ENCODE data around the gene LRRC32. TPM values are rescaled to one million over a fixed set of nuclear protein-coding genes. Genes with fewer than 3 reads are reported as not detected.

Gene LRRC32
- total RNA-seq, 1 experiment from 2014 or later: 43.5 TPM

DNA sequence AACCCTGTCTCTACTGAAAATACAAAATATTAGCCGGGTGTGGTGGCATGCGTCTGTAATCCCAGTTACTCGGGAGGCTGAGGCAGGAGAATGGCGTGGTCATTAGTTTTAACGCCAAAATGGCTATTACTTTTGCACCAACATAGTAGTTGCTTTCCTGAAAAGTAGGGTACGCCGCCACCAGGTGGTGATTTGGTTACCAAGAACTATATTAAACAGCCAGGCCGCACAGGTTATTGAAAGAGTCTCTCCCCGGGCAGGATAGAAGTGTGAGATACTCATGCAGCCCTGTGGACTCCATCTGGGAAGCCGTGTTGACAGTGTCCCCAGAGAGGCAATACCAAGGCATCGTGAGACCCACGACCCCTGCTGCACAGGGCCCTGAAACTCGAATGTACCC is 24.6 kb upstream of the LRRC32 start:
- DNase-seq: peak; percentile 65

DNA sequence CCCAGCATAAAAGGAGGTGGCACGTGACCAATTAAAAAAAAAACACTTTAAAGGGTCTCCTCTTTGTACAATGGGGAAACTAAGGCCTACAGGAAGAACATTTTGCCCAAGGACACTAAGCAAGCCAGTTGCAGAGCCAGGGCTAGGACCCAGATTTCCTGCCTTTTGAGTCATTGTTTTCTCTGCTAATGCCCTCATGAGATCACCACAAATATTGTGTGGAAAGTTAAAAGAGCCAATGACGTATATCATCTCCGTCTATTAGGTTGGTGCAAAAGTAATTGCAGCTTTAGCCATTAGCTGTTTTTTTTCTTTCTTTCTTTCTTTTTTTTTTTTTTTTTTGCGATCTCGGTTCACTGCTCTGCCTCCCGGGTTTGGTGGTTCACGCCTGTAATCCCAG is 24.1 kb upstream of the LRRC32 start:
- no peak overlapping the region for H2AFZ ChIP-seq (ENCODE audit: low read length)
- H3K4me2 ChIP-seq (ENCODE audit: low read depth, low read length, poor library complexity, severe bottlenecking): no peak overlapping the region
- DNase-seq: no peak
- H4K20me1 ChIP-seq (ENCODE audit: insufficient read depth, low read depth, low read length): no peaks in the 10 kb centered on the region
- H3K27ac ChIP-seq (ENCODE audit: low read length): no peak overlapping the region
- no peak overlapping the region for H3K9ac ChIP-seq (ENCODE audit: low read length)
- no peaks in the 10 kb centered on the region for H3K4me1 ChIP-seq (ENCODE audit: low read length)
- H3K4me3 ChIP-seq (ENCODE audit: low read length): no peak overlapping the region
- no peaks in the 10 kb centered on the region for H3K36me3 ChIP-seq (ENCODE audit: insufficient read depth, low read length)
- no peaks in the 10 kb centered on the region for H3K27me3 ChIP-seq (ENCODE audit: low read length)
- no peaks in the 10 kb centered on the region for H3K9me3 ChIP-seq (ENCODE audit: low read length)
- no peaks in the 10 kb centered on the region for H3K9me2 ChIP-seq (replicated peaks; ENCODE audit: insufficient read depth, low read length)
- no peaks in the 10 kb centered on the region for H3K79me2 ChIP-seq (ENCODE audit: low read length)

More for the DNA sequence above, 24.6 kb upstream of the LRRC32 start:
- Histone ChIP-seq H3K4me1 (ENCODE audit: low read length) (no peaks in the 10 kb centered on the region), H3K9me2 (replicated peaks; ENCODE audit: insufficient read depth, low read length) (no peaks in the 10 kb centered on the region), H3K4me3 (ENCODE audit: low read length) (no peak overlapping the region), H3K36me3 (ENCODE audit: insufficient read depth, low read length) (no peaks in the 10 kb centered on the region), H3K27ac (ENCODE audit: low read length) (no peak overlapping the region), H3K27me3 (ENCODE audit: low read length) (no peaks in the 10 kb centered on the region), H3K4me2 (ENCODE audit: low read depth, low read length, poor library complexity, severe bottlenecking) (no peak overlapping the region), H3K9me3 (ENCODE audit: low read length) (no peaks in the 10 kb centered on the region), H2AFZ (ENCODE audit: low read length) (no peak overlapping the region), H3K79me2 (ENCODE audit: low read length) (no peaks in the 10 kb centered on the region), H3K9ac (ENCODE audit: low read length) (no peak overlapping the region), H4K20me1 (ENCODE audit: insufficient read depth, low read depth, low read length) (no peaks in the 10 kb centered on the region)

DNA sequence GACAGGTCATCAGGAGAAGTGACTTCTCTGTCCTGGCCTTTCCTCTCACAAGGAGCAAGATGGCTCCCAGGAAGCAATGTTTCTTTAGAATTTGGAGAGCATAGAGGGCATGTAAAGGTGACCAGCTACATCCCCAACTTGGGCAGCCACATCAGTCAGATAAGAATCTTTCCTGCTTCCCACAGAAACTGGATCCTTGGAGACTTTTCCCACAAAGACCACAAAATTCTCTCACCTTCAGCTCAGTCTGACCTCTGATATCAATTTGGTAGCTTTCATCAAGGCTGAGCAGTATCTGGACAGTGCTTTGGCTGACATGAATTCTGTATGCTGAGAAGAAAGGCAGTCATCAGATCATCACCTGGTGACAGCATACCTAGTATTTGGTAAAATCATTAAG is 23.3 kb upstream of the LRRC32 start:
- no peaks in the 10 kb centered on the region for H3K27me3 ChIP-seq (ENCODE audit: low read length)
- DNase-seq: no peak
- no peak overlapping the region for H2AFZ ChIP-seq (ENCODE audit: low read length)
- H3K36me3 ChIP-seq (ENCODE audit: insufficient read depth, low read length): no peaks in the 10 kb centered on the region
- no peak overlapping the region for H3K4me2 ChIP-seq (ENCODE audit: low read depth, low read length, poor library complexity, severe bottlenecking)
- no peaks in the 10 kb centered on the region for H4K20me1 ChIP-seq (ENCODE audit: insufficient read depth, low read depth, low read length)
- H3K4me3 ChIP-seq (ENCODE audit: low read length): no peak overlapping the region
- no peaks in the 10 kb centered on the region for H3K9me3 ChIP-seq (ENCODE audit: low read length)
- H3K9ac ChIP-seq (ENCODE audit: low read length): no peak overlapping the region
- no peak overlapping the region for H3K27ac ChIP-seq (ENCODE audit: low read length)
- H3K4me1 ChIP-seq (ENCODE audit: low read length): no peaks in the 10 kb centered on the region
- H3K79me2 ChIP-seq (ENCODE audit: low read length): no peaks in the 10 kb centered on the region
- no peaks in the 10 kb centered on the region for H3K9me2 ChIP-seq (replicated peaks; ENCODE audit: insufficient read depth, low read length)

DNA sequence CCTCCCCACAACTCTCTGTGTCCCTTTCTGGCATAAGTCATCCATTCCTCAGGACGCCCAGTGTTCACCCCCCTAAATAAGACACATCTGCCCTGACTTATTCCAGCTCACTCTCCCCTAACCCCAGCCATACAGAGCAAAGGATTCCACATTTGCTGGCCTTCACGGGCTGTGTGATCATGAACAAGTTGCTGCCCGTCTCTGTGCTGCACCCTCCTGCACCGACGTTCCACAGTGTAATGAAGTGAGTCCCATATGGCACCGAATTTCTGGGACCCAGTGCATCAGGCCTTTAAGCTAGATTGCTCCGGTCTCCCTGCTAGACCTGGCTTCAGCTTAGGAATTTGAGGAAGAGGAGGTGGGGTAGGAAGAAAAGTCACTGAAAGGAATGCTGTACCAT is 22.4 kb upstream of the LRRC32 start:
- Histone ChIP-seq H3K9me2 (replicated peaks; ENCODE audit: insufficient read depth, low read length) (no peaks in the 10 kb centered on the region), H3K27me3 (ENCODE audit: low read length) (no peaks in the 10 kb centered on the region), H3K4me3 (ENCODE audit: low read length) (no peak overlapping the region), H4K20me1 (ENCODE audit: insufficient read depth, low read depth, low read length) (no peaks in the 10 kb centered on the region), H3K4me2 (ENCODE audit: low read depth, low read length, poor library complexity, severe bottlenecking) (no peak overlapping the region), H3K27ac (ENCODE audit: low read length) (no peak overlapping the region), H3K79me2 (ENCODE audit: low read length) (no peaks in the 10 kb centered on the region), H3K4me1 (ENCODE audit: low read length) (no peaks in the 10 kb centered on the region), H3K9ac (ENCODE audit: low read length) (no peak overlapping the region), H2AFZ (ENCODE audit: low read length) (no peak overlapping the region), H3K36me3 (ENCODE audit: insufficient read depth, low read length) (no peaks in the 10 kb centered on the region), H3K9me3 (ENCODE audit: low read length) (no peaks in the 10 kb centered on the region)
- DNase-seq: no peak

DNA sequence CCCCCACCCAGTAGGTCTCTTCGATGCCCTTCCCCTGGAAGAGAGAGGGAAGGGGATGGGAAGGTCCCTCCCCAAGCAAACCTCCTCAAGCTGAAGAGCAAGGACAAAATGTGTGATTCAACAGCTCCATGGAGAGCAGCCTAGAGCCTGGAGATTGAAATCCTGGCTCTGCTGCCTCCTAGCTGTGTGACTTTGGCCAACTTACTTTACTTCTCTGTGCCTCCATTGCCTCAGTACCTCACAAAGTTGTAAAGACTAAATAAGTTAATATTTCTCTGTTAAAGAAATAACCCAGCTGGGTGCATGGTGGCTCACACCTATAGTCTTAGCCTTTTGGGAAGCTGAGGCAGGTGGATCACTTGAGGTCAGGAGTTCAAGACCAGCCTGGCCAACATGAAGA is 21.1 kb upstream of the LRRC32 start:
- Histone ChIP-seq H3K9me2 (replicated peaks; ENCODE audit: insufficient read depth, low read length) (no peaks in the 10 kb centered on the region), H3K27me3 (ENCODE audit: low read length) (no peaks in the 10 kb centered on the region), H3K27ac (ENCODE audit: low read length) (no peak overlapping the region), H4K20me1 (ENCODE audit: insufficient read depth, low read depth, low read length) (no peaks in the 10 kb centered on the region), H3K9me3 (ENCODE audit: low read length) (no peaks in the 10 kb centered on the region), H2AFZ (ENCODE audit: low read length) (no peak overlapping the region), H3K4me2 (ENCODE audit: low read depth, low read length, poor library complexity, severe bottlenecking) (no peak overlapping the region), H3K9ac (ENCODE audit: low read length) (no peak overlapping the region), H3K36me3 (ENCODE audit: insufficient read depth, low read length) (no peaks in the 10 kb centered on the region), H3K4me3 (ENCODE audit: low read length) (no peak overlapping the region), H3K4me1 (ENCODE audit: low read length) (no peaks in the 10 kb centered on the region), H3K79me2 (ENCODE audit: low read length) (no peaks in the 10 kb centered on the region)
- no peak for DNase-seq

DNA sequence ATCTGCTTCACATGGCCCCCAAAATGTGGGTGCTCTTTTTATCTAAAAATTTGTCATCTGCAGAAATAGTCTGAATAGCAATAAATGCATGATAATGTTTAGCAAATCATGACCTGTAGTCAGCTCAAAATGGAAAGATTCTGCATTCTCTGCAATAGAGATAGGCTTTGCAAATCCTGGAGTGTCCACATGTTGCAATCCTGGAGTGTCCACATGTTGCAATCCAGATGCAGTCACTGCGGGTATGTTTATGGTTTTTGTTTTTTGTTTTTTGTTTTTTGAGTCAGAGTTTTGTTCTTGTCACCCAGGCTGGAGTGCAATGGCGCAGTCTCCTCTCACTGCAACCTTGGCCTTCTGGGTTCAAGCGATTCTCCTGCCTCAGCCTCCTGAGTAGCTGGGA is 20.2 kb upstream of the LRRC32 start:
- no peaks in the 10 kb centered on the region for H3K36me3 ChIP-seq (ENCODE audit: insufficient read depth, low read length)
- no peaks in the 10 kb centered on the region for H3K9me3 ChIP-seq (ENCODE audit: low read length)
- no peak overlapping the region for H3K4me3 ChIP-seq (ENCODE audit: low read length)
- H3K79me2 ChIP-seq (ENCODE audit: low read length): no peaks in the 10 kb centered on the region
- H3K4me1 ChIP-seq (ENCODE audit: low read length): no peaks in the 10 kb centered on the region
- H3K9me2 ChIP-seq (replicated peaks; ENCODE audit: insufficient read depth, low read length): no peaks in the 10 kb centered on the region
- no peak for DNase-seq
- no peaks in the 10 kb centered on the region for H4K20me1 ChIP-seq (ENCODE audit: insufficient read depth, low read depth, low read length)
- no peak overlapping the region for H3K4me2 ChIP-seq (ENCODE audit: low read depth, low read length, poor library complexity, severe bottlenecking)
- H3K9ac ChIP-seq (ENCODE audit: low read length): no peak overlapping the region
- H3K27ac ChIP-seq (ENCODE audit: low read length): no peak overlapping the region
- no peak overlapping the region for H2AFZ ChIP-seq (ENCODE audit: low read length)
- H3K27me3 ChIP-seq (ENCODE audit: low read length): no peaks in the 10 kb centered on the region

DNA sequence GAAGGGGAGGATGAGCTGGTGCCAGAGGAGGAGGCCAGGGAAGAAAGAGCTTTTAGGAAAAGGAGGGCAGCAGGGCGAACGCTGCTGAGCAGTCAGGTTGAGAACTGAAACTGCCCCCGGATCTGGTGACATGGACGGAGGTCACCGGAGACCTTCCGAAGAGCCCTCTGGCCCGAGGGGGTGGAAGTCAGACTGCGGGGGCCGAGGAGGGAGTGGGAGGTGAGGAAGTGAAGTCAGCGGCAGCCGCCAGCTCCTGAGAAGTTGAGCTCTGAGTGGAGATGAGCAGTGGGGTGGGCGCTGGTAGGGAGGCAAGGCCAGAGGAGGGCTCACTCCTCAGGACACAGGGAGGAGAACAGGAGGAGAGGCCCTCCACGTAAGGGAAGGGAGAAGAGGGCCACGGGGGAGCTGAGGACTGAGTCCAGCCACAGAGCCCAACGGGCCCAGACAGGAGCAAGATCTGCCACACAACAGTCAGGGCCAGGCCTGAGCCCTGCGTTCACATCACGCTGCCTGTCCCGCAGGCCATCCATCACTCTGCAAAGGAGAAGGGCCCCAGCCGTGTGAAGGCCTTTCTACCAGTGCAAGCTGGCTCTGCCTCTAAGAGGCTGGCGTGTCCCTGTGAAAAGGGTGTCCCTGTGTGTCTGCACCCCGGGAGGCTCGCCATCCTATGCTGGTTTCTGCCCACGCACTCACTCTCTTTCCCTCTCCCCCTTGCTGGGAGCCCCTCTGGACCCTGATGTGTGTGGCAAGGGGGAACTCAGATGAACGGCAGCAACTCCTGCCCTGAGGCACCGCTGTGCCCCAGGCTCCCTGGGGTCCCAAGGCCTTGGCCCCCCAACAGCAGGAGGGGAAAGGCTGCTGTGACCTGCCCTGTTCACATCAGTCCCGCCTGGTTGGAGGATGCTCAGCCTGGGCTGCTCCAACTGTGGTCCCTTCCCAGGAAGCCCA is 19.0 kb upstream of the LRRC32 start:
- no peak overlapping the region for H3K4me2 ChIP-seq (ENCODE audit: low read depth, low read length, poor library complexity, severe bottlenecking)

DNA sequence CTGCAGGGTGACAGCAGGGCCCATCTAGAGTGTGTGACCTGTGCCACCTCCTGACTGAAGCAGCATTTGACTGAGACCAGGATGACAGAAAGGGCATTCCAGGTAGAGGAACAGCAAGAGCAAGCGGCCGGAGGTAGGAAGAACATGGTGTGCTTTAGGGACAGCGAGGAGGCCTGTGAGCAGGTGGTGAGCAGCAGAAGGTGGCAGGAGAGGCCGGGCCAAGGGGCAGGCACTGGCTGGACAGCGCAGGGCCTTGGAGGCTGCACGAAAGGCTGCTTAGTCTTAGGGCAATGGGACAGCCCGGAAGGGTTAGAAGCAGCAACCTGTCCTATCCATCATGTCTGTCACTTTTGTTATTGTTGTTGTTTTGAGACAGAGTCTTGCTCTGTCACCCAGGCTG is 17.6 kb upstream of the LRRC32 start:
- no peak for DNase-seq
- no peaks in the 10 kb centered on the region for H3K79me2 ChIP-seq (ENCODE audit: low read length)
- no peak overlapping the region for H2AFZ ChIP-seq (ENCODE audit: low read length)
- no peaks in the 10 kb centered on the region for H3K9me3 ChIP-seq (ENCODE audit: low read length)
- H3K27me3 ChIP-seq (ENCODE audit: low read length): no peaks in the 10 kb centered on the region
- H3K4me3 ChIP-seq (ENCODE audit: low read length): no peak overlapping the region
- no peaks in the 10 kb centered on the region for H3K36me3 ChIP-seq (ENCODE audit: insufficient read depth, low read length)
- no peak overlapping the region for H3K9ac ChIP-seq (ENCODE audit: low read length)
- no peak overlapping the region for H3K27ac ChIP-seq (ENCODE audit: low read length)
- H3K9me2 ChIP-seq (replicated peaks; ENCODE audit: insufficient read depth, low read length): no peaks in the 10 kb centered on the region
- H3K4me2 ChIP-seq (ENCODE audit: low read depth, low read length, poor library complexity, severe bottlenecking): no peak overlapping the region
- H3K4me1 ChIP-seq (ENCODE audit: low read length): no peaks in the 10 kb centered on the region
- H4K20me1 ChIP-seq (ENCODE audit: insufficient read depth, low read depth, low read length): no peaks in the 10 kb centered on the region

More for the DNA sequence above, 19.0 kb upstream of the LRRC32 start:
- DNase-seq: no peak
- Histone ChIP-seq H3K27me3 (ENCODE audit: low read length) (no peaks in the 10 kb centered on the region), H3K36me3 (ENCODE audit: insufficient read depth, low read length) (no peaks in the 10 kb centered on the region), H3K9me3 (ENCODE audit: low read length) (no peaks in the 10 kb centered on the region), H3K79me2 (ENCODE audit: low read length) (no peaks in the 10 kb centered on the region), H3K4me3 (ENCODE audit: low read length) (no peak overlapping the region), H4K20me1 (ENCODE audit: insufficient read depth, low read depth, low read length) (no peaks in the 10 kb centered on the region), H2AFZ (ENCODE audit: low read length) (no peak overlapping the region), H3K4me1 (ENCODE audit: low read length) (no peaks in the 10 kb centered on the region), H3K27ac (ENCODE audit: low read length) (no peak overlapping the region), H3K9me2 (replicated peaks; ENCODE audit: insufficient read depth, low read length) (no peaks in the 10 kb centered on the region), H3K9ac (ENCODE audit: low read length) (no peak overlapping the region)
